GM18505 (cell line): ENCODE data around the gene CRB1.

ENCODE experiments used
- ATAC-seq: cut with Tn5 transposase; IDR thresholded peaks from one replicate; pipeline ENCODE4 v1.9.1; 2021; ENCODE audit not compliant: unreplicated experiment
- POLR2A ChIP-seq: IDR thresholded peaks from 4 replicates; pipeline ENCODE4 v1.6.1; 2011; ENCODE audit warnings: borderline replicate concordance; ENCODE audit not compliant: insufficient read depth, insufficient read length; ENCODE audit errors: extremely low read depth

Gene CRB1

GRCh38 chr1:197451381-197451780 is 183.3 kb downstream of the CRB1 start:
- no peak for ATAC-seq
- no peak for TF ChIP-seq POLR2A

GRCh38 chr1:197453376-197454058 is 185.5 kb downstream of the CRB1 start:
- ATAC-seq = no peak
- no peak for TF ChIP-seq POLR2A

DNA sequence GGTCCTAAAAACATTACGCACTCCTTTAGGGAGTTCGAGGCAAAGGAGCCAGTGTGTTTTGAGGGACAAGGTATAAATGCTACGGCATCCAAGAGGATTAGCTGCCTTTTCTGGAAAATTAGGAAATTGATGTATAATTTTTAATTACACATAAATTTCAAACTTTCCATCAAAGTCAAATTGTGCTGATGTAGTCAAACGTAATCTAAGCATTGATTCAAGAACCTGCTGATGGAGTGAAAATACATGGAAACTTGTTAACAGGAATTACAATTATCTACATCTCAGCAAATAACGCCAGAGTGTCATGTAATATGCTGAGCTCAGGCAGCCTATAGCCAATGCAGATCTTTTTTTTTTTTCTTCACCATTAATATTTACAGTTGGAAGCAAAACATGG is 194.5 kb downstream of the CRB1 start:
- ATAC-seq = no peak
- no peak for TF ChIP-seq POLR2A

DNA sequence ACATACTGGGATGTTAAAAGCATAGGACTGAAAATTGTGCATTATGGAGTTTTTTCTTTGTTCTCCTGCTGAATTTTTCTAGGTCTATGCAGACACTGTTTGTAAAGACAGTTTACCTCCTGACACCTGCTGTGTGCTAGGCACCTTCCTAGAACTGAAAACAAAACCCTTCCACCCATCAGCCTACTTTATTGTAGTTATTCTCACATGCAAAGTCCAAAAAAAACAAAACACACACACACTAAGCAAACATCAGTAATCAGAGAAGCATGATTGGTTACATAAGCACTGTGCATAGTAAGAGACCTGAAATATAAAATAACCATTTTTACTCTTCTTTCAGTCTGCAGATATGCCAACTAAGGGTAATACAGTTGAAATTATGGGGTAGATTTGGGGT is 195.1 kb downstream of the CRB1 start:
- no peak for ATAC-seq
- TF ChIP-seq POLR2A = no peak

GRCh38 chr1:197464044-197464443 is 196.0 kb downstream of the CRB1 start:
- no peak for ATAC-seq
- no peak for TF ChIP-seq POLR2A

DNA sequence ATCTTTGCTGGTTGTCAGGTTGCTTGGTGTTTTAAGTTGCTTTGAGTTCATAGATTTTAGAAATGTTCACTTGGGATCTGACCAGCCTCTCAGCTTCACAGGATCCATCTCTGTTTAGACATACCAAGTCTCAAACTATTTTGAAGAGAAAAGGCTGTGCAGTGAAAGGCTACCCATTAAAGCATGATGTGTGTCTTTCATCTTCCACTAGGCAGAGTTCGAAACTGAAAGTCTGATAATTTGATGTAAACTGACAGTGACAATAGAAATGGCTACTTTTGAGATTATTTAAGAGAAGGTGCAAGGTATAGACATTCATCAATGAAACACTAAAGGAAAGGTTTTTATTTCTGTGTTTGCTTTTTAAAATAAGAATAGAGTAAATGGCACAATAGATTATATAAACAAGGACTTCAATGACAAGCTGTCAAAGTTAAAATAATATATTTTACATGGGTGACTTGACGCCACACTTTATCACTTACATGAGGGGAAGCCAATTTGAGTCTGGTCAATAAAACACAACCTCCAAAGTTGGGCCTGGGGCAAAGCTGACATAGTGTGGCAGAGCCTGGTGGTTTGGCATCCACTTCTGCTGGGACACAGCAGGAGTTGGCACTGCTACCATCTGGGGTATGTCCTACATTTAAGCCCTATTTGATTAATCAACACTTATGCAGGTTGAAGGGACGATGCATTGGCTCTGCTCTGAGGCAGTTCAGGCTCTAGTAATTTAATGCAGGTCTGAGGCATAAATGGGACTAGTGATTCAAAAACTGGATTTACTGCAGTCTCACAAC is 197.7 kb downstream of the CRB1 start:
- ATAC-seq = no peak
- TF ChIP-seq POLR2A = no peak

GRCh38 chr1:197466813-197467212 is 198.8 kb downstream of the CRB1 start:
- no peak for ATAC-seq
- TF ChIP-seq POLR2A = no peak

DNA sequence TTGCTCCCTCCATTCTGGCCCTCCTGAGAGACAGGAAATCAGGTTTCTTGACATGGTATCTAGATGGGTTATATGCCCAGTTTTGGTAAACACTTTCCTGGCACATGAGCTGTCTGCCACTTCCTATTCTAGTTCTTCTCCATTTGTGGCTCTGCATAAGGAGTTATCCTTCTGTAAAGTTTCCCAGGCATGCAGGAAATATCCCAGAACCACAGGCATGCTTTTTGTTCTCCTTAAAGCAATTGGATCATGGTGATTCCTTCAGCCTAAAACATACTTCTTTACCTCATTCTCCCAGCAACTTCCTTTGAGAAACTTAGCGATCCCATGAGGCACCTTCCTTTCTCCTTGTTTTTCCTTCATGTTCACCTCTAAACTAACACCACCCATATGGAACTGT is 199.8 kb downstream of the CRB1 start:
- no peak for ATAC-seq
- TF ChIP-seq POLR2A = no peak

- no peak for ATAC-seq
- no peak for TF ChIP-seq POLR2A
Measured at GRCh38 chr1:197468543-197469175, 200.6 kb downstream of the CRB1 start.

- TF ChIP-seq POLR2A = no peak
- no peak for ATAC-seq
Measured at GRCh38 chr1:197469620-197470210, 201.7 kb downstream of the CRB1 start.

GRCh38 chr1:197470330-197470729 is 202.3 kb downstream of the CRB1 start:
- ATAC-seq = no peak
- no peak for TF ChIP-seq POLR2A

- TF ChIP-seq POLR2A = no peak
- no peak for ATAC-seq
Measured at GRCh38 chr1:197471248-197471985, 203.4 kb downstream of the CRB1 start.

GRCh38 chr1:197472141-197472540 is 204.1 kb downstream of the CRB1 start:
- TF ChIP-seq POLR2A = no peak
- no peak for ATAC-seq
